Transverse colon (tissue), 4 donors: ENCODE results near the gene CDK5. TPM values are rescaled to one million over a fixed set of nuclear protein-coding genes. Genes with fewer than 3 reads are reported as not detected.

Source experiments
- DNase-seq: peaks from one replicate; pipeline ENCODE4 v3.0.0-alpha.2; 2019
- H3K27ac ChIP-seq, 4 donors: fragments of 200-600 bp; sonication (generic); 2 replicates each; pipeline ENCODE4 v1.5.1; 2016 to 2018; ENCODE audit warnings: inconsistent platforms in 4 of 4
- H3K27me3 ChIP-seq: fragments of 200-600 bp; sonication (generic); 2 replicates; pipeline ENCODE4 v1.5.1; 2017; ENCODE audit warnings: inconsistent platforms
- H3K36me3 ChIP-seq, 4 donors: fragments of 200-600 bp; sonication (generic); 2 replicates each; pipeline ENCODE4 v1.5.1; 2017 to 2019; ENCODE audit warnings: inconsistent platforms in 4 of 4
- H3K4me1 ChIP-seq, 4 donors: fragments of 200-600 bp; sonication (generic); 2 replicates each; pipeline ENCODE4 v1.5.1; 2017 to 2020; ENCODE audit warnings: inconsistent platforms in 4 of 4
- H3K4me3 ChIP-seq, 4 donors: fragments of 200-600 bp; sonication (generic); 1 replicate in 1 of 4; 2 replicates in 3 of 4; pipeline versions ENCODE4 v1.5.1 to v1.6.1; 2017 to 2019; ENCODE audit warnings: inconsistent platforms in 4 of 4
- H3K9me3 ChIP-seq, 2 donors: fragments of 200-600 bp; sonication (generic); 2 replicates each; pipeline ENCODE4 v1.5.1; 2017 to 2019; ENCODE audit warnings: inconsistent platforms in 2 of 2
- EP300 ChIP-seq: sonication (generic); formaldehyde crosslinking; IDR thresholded peaks from one replicate; pipeline ENCODE4 v1.6.1; 2017; ENCODE audit warnings: antibody characterized with exemption, low read depth
- POLR2A ChIP-seq: fragments of 450-650 bp; IDR thresholded peaks from one replicate; pipeline ENCODE4 v1.6.1; 2016; ENCODE audit warnings: antibody characterized with exemption, mild to moderate bottlenecking, moderate library complexity
- POLR2AphosphoS5 ChIP-seq, 3 donors: sonication (generic); formaldehyde crosslinking; IDR thresholded peaks; one replicate each; pipeline ENCODE4 v1.6.1; 2016; ENCODE audit warnings: antibody characterized with exemption in 3 of 3
- WGBS, 2 donors: methylation state at CpG; one replicate each; pipeline ENCODE4 v1.1.5; 2018; ENCODE audit warnings: low coverage in 1 of 2; 5-methylcytosine and 5-hydroxymethylcytosine counted together
- in situ Hi-C, 4 donors: fragments of 200-750 bp; cut with MboI; loops; one replicate each; pipeline versions ENCODE4 v1.15.0 to v1.15.1; 2017; ENCODE audit warnings: low sequenced_read_pairs in 3 of 4, low pct_ligation_motif_present in 1 of 4, low pct_unique_long_range_greater_than_20kb in 1 of 4
- intact Hi-C: fragments of 100-400 bp; cut with DNase I; formaldehyde crosslinking; loops from one replicate; pipeline ENCODE4 v1.15.1; 2023; ENCODE audit warnings: low total_unique reads
- total RNA-seq, 4 donors: library from RNA; depleted of rRNA; stranded (reverse); fragments of >200 nt; gene quantifications; one replicate each; pipeline ENCODE4 v1.1.0, GENCODE V29; 2016
- TF ChIP-seq, protein P1 (sequence below), 5 experiments: fragments of 200-600 bp in 3 of 5; fragments of 450-650 bp in 2 of 5; sonication (generic) in 3 of 5; IDR thresholded peaks; 1 replicate in 2 of 5; 2 replicates in 3 of 5; pipeline ENCODE4 v1.5.1; 2016 to 2017; ENCODE audit warnings: antibody characterized with exemption in 5 of 5, inconsistent platforms in 3 of 5, mild to moderate bottlenecking in 2 of 5, moderate library complexity in 1 of 5

The CDK5 gene
- total RNA-seq, 4 donors from 2014 or later, result 1.1 to 33.8 (median 10.7) TPM

DNA sequence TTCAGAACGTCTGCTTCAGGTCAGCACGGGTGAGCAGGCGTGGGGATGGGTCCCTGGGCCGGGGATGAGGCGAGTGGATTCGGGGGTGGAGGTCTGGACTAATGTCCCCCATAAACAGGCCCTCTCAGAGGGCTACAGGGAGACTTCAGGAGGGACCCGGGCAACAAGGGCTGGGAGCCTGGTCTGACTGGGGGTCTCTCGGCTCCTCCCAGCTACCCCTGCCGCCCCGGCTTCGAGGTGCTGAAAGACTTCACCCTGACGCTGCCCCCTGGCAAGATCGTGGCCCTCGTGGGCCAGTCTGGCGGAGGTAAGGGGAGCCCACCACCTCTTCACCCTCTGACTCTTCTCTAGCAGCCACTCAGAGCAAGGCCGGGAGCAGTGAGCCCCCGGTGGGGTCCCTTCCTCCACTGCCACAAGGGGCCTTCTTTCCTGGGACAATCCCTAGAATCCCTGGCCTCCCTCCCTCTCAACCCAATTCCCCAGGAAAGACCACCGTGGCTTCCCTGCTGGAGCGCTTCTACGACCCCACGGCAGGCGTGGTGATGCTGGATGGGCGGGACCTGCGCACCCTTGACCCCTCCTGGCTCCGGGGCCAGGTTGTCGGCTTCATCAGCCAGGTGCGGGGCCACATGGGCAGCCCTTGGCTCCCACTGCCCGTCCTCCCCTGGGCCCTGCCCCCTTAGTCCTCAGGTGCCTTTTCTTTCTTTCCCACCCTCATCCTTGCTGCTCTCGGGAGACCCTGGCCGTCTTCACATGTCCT is 16.9 kb downstream of the CDK5 start:
- WGBS, 2 donors, result 93 to 100% methylated on average over 1 to 30 of the region's 30 CpGs
- intact Hi-C loops, result no loop called here
- TF ChIP-seq EP300 (no peak), POLR2A (no peak), POLR2AphosphoS5 (IDR thresholded peaks at IDR 0.05) (no peak)
- TF ChIP-seq, protein P1, sequence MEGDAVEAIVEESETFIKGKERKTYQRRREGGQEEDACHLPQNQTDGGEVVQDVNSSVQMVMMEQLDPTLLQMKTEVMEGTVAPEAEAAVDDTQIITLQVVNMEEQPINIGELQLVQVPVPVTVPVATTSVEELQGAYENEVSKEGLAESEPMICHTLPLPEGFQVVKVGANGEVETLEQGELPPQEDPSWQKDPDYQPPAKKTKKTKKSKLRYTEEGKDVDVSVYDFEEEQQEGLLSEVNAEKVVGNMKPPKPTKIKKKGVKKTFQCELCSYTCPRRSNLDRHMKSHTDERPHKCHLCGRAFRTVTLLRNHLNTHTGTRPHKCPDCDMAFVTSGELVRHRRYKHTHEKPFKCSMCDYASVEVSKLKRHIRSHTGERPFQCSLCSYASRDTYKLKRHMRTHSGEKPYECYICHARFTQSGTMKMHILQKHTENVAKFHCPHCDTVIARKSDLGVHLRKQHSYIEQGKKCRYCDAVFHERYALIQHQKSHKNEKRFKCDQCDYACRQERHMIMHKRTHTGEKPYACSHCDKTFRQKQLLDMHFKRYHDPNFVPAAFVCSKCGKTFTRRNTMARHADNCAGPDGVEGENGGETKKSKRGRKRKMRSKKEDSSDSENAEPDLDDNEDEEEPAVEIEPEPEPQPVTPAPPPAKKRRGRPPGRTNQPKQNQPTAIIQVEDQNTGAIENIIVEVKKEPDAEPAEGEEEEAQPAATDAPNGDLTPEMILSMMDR (IDR thresholded peaks at IDR 0.05), result no peak
- Histone ChIP-seq H3K9me3 (no peaks in the 10 kb centered on the region), H3K27ac (no peak overlapping the region), H3K4me3 (no peak overlapping the region), H3K27me3 (no peaks in the 10 kb centered on the region), H3K4me1 (peaks cover 0 to 13% (median 9%) of the 10 kb centered on the region in 4 donors), H3K36me3 (peaks cover 0 to 5% (median 0%) of the 10 kb centered on the region in 4 donors)
- in situ Hi-C loops, result no loop called here
- DNase-seq, result no peak

DNA sequence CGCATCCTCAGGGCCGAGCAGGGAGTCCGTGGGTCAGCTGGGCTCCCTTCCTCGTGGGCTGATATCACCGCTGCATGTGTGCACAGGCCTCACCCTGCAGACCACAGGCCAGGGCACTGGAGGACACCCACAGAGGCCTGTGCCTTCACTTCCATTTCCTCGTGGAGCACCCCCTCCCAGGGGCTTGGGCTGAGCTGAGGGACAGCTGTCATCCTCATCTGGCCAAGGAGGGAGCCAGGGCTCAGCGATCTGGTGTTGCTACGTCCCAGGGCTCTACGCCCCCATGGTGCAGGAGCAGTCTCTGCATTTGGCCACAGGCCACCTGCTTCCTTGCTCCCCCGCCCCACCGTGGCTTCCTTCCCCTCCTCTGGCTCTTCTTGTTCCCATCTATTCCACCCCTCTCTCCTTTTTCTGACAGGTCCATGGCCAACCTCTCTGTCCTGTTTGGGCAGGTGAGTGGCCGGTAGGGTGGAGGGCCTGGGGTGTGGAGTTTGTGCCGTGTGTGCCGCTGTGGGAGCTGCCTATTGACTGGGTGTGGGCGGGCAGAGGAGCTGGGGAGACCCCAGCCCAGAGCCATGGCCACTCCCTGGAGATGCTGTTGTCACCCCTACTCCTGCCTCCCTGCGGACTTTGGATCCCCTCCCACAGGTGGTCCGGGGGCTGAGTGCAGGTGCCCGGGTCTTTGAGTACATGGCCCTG is 17.7 kb downstream of the CDK5 start:
- no peak for DNase-seq
- Histone ChIP-seq H3K9me3 (no peaks in the 10 kb centered on the region), H3K27me3 (no peaks in the 10 kb centered on the region), H3K36me3 (peaks cover 0 to 5% (median 2%) of the 10 kb centered on the region in 4 donors), H3K4me1 (peaks cover 0 to 13% (median 9%) of the 10 kb centered on the region in 4 donors), H3K27ac (no peak overlapping the region), H3K4me3 (no peak overlapping the region)
- 60 to 71% methylated on average over 6 to 18 of the region's 18 CpGs for WGBS, 2 donors
- in situ Hi-C loops, result loop anchor here in 1 of 4 donors (10.0 kb wide), 1 partner anchor 65 kb away; no protein-coding TSS in a partner anchor
- intact Hi-C loops, result no loop called here
- TF ChIP-seq, protein P1 (IDR thresholded peaks at IDR 0.05), result no peak
- TF ChIP-seq POLR2A, result no peak

- Histone ChIP-seq H3K9me3 (no peaks in the 10 kb centered on the region), H3K4me1 (peaks cover 0 to 13% (median 9%) of the 10 kb centered on the region in 4 donors), H3K36me3 (peaks cover 0 to 5% (median 2%) of the 10 kb centered on the region in 4 donors), H3K27me3 (no peaks in the 10 kb centered on the region), H3K4me3 (no peak overlapping the region), H3K27ac (peak overlapping the region in 2 of 4 donors; percentile 18 to 35)
- intact Hi-C loops (no loop called here), in situ Hi-C loops (loop anchor here in 1 of 4 donors (10.0 kb wide), 1 partner anchor 66 kb away; no protein-coding TSS in a partner anchor)
- 0 to 40% methylated on average over 1 to 12 of the region's 12 CpGs for WGBS, 2 donors
- peak; percentile 64 for DNase-seq
- TF ChIP-seq, protein P1 (IDR thresholded peaks at IDR 0.05), result no peak
- TF ChIP-seq POLR2AphosphoS5 (IDR thresholded peaks at IDR 0.05), result no peak
- no peak for TF ChIP-seq POLR2A
- TF ChIP-seq EP300, result no peak
Observed at GRCh38 chr7:151038951-151039849, 18.5 kb downstream of the CDK5 start.
